ENCODE results near the gene C6orf62. TPM values are rescaled to one million over a fixed set of nuclear protein-coding genes. Genes with fewer than 3 reads are reported as not detected.

The C6orf62 gene
- total RNA-seq, 1 donor from 2014 or later, result 155 TPM

DNA sequence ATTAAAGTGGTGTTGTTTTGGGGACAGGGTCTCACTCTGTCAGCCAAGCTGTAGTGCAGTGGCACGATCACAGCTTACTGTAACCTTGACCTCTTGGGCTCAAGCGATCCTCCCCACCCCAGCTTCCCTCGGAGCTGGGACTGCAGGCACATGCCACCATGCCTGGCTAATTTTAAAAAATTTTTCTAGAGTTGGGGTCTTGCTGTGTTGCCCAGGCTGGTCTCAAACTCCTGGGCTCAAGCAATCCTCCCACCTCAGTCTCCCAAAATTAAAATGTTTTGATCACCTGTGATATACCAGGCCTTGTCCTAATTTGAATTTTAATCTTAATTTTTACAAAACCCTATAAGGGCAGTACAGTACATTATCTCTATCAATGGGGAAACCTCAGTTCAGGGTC lies 26.5 kb downstream of the C6orf62 start:
- no peak for DNase-seq
- Mint-ChIP-seq H3K4me1 (ENCODE audit: low read depth, unreplicated experiment) (peaks cover 14% of the 10 kb centered on the region), H3K27me3 (ENCODE audit: unreplicated experiment) (peaks cover 2% of the 10 kb centered on the region), H3K9me3 (ENCODE audit: unreplicated experiment) (peaks cover 4% of the 10 kb centered on the region), H3K36me3 (ENCODE audit: unreplicated experiment) (no peaks in the 10 kb centered on the region), H3K4me3 (ENCODE audit: unreplicated experiment) (no peak overlapping the region), H3K27ac (ENCODE audit: unreplicated experiment) (no peak overlapping the region)
- no peak for TF ChIP-seq CTCF (IDR thresholded peaks at IDR 0.05; ENCODE audit: partially characterized antibody, unreplicated experiment)

GRCh38 chr6:24692003-24692402 lies 27.0 kb downstream of the C6orf62 start:
- H3K9me3 Mint-ChIP-seq (ENCODE audit: unreplicated experiment), result peaks cover 4% of the 10 kb centered on the region
- H3K4me1 Mint-ChIP-seq (ENCODE audit: low read depth, unreplicated experiment), result peaks cover 14% of the 10 kb centered on the region
- no peaks in the 10 kb centered on the region for H3K36me3 Mint-ChIP-seq (ENCODE audit: unreplicated experiment)
- DNase-seq, result no peak
- TF ChIP-seq CTCF (IDR thresholded peaks at IDR 0.05; ENCODE audit: partially characterized antibody, unreplicated experiment), result no peak
- H3K4me3 Mint-ChIP-seq (ENCODE audit: unreplicated experiment), result peak overlapping the region; percentile 18
- no peak overlapping the region for H3K27ac Mint-ChIP-seq (ENCODE audit: unreplicated experiment)
- H3K27me3 Mint-ChIP-seq (ENCODE audit: unreplicated experiment), result peaks cover 2% of the 10 kb centered on the region

- H3K4me3 Mint-ChIP-seq (ENCODE audit: unreplicated experiment), result no peak overlapping the region
- peaks cover 4% of the 10 kb centered on the region for H3K9me3 Mint-ChIP-seq (ENCODE audit: unreplicated experiment)
- H3K4me1 Mint-ChIP-seq (ENCODE audit: low read depth, unreplicated experiment), result peaks cover 14% of the 10 kb centered on the region
- no peak for TF ChIP-seq CTCF (IDR thresholded peaks at IDR 0.05; ENCODE audit: partially characterized antibody, unreplicated experiment)
- no peaks in the 10 kb centered on the region for H3K36me3 Mint-ChIP-seq (ENCODE audit: unreplicated experiment)
- H3K27ac Mint-ChIP-seq (ENCODE audit: unreplicated experiment), result no peak overlapping the region
- H3K27me3 Mint-ChIP-seq (ENCODE audit: unreplicated experiment), result peaks cover 2% of the 10 kb centered on the region
- no peak for DNase-seq
These were observed 27.4 kb downstream of the C6orf62 start for GRCh38 chr6:24691550-24691949.

DNA sequence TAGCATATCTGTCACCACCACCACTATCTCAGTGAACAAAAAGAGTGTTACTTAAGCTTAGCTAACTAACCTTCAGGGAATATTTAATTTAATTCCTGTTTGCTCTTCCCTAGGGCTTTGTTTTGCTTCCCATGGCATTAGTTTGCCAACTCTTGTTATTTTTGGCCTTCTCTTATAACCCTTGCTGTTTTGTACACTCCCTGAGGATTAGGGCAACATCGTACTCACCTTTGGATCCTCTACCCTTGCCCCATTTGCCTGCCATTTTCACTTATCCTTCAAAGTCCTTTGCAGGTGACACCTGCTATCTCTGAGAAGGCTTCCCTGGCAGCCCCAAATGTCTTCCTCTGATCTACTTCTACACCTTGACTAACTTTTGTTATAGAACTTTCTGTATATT lies 28.4 kb downstream of the C6orf62 start:
- H3K27ac Mint-ChIP-seq (ENCODE audit: unreplicated experiment), result no peak overlapping the region
- no peak for TF ChIP-seq CTCF (IDR thresholded peaks at IDR 0.05; ENCODE audit: partially characterized antibody, unreplicated experiment)
- peaks cover 14% of the 10 kb centered on the region for H3K4me1 Mint-ChIP-seq (ENCODE audit: low read depth, unreplicated experiment)
- H3K36me3 Mint-ChIP-seq (ENCODE audit: unreplicated experiment), result no peaks in the 10 kb centered on the region
- H3K4me3 Mint-ChIP-seq (ENCODE audit: unreplicated experiment), result no peak overlapping the region
- no peak for DNase-seq
- peaks cover 2% of the 10 kb centered on the region for H3K27me3 Mint-ChIP-seq (ENCODE audit: unreplicated experiment)
- peaks cover 4% of the 10 kb centered on the region for H3K9me3 Mint-ChIP-seq (ENCODE audit: unreplicated experiment)

- H3K27ac Mint-ChIP-seq (ENCODE audit: unreplicated experiment), result no peak overlapping the region
- no peak overlapping the region for H3K4me3 Mint-ChIP-seq (ENCODE audit: unreplicated experiment)
- H3K9me3 Mint-ChIP-seq (ENCODE audit: unreplicated experiment), result peaks cover 4% of the 10 kb centered on the region
- H3K36me3 Mint-ChIP-seq (ENCODE audit: unreplicated experiment), result no peaks in the 10 kb centered on the region
- H3K27me3 Mint-ChIP-seq (ENCODE audit: unreplicated experiment), result peaks cover 2% of the 10 kb centered on the region
- no peak for DNase-seq
- no peak for TF ChIP-seq CTCF (IDR thresholded peaks at IDR 0.05; ENCODE audit: partially characterized antibody, unreplicated experiment)
- H3K4me1 Mint-ChIP-seq (ENCODE audit: low read depth, unreplicated experiment), result peaks cover 14% of the 10 kb centered on the region
These were observed 29.0 kb downstream of the C6orf62 start for GRCh38 chr6:24689964-24690363.
